Activated naive CD8-positive, alpha-beta T cell treated with anti-CD3 and anti-CD28 coated beads, Interleukin-2, amount 10 ng/mL, durations not matched to agents 7 days and 5 days (primary cell): Measurements from ENCODE around the gene TSPO. TPM values are rescaled to one million over a fixed set of nuclear protein-coding genes. Genes with fewer than 3 reads are reported as not detected.

Source experiments
- ATAC-seq: fragments of 150-1000 bp; cut with Tn5 transposase; one replicate; pipeline ENCODE4 v1.10.0; 2021; ENCODE audit warnings: low read depth, moderate library complexity
- POLR2A ChIA-PET: fragments of 350-600 bp; sonication (Branson Sonifier 250); formaldehyde crosslinking; loops from one replicate; lab custom pipeline; 2021; ENCODE audit warnings: antibody characterized with exemption; lab: Charles Lee
- DNase-seq: peaks from one replicate; pipeline ENCODE4 v3.0.0; 2021
- H3K27ac Mint-ChIP-seq: one replicate; pipeline ENCODE4 v1.8.0; 2022; ENCODE audit warnings: mild to moderate bottlenecking, mixed read lengths
- H3K27me3 Mint-ChIP-seq: one replicate; pipeline ENCODE4 v1.8.0; 2022; ENCODE audit warnings: mild to moderate bottlenecking, moderate library complexity, mixed read lengths
- H3K36me3 Mint-ChIP-seq: one replicate; pipeline ENCODE4 v1.8.0; 2021; ENCODE audit warnings: mild to moderate bottlenecking, mixed read lengths
- H3K4me1 Mint-ChIP-seq: one replicate; pipeline ENCODE4 v1.8.0; 2021; ENCODE audit warnings: mixed read lengths
- H3K4me3 Mint-ChIP-seq: one replicate; pipeline ENCODE4 v1.8.0; 2022; ENCODE audit warnings: mild to moderate bottlenecking, moderate library complexity, mixed read lengths
- H3K9me3 Mint-ChIP-seq: one replicate; pipeline ENCODE4 v1.8.0; 2021; ENCODE audit warnings: mixed read lengths
- total RNA-seq, 2 experiments: library from RNA; stranded (reverse); gene quantifications; one replicate each; pipeline ENCODE4 v1.2.3, GENCODE V29; 2021

The TSPO gene
- total RNA-seq, 2 experiments from 2014 or later: 107 to 116 TPM

DNA sequence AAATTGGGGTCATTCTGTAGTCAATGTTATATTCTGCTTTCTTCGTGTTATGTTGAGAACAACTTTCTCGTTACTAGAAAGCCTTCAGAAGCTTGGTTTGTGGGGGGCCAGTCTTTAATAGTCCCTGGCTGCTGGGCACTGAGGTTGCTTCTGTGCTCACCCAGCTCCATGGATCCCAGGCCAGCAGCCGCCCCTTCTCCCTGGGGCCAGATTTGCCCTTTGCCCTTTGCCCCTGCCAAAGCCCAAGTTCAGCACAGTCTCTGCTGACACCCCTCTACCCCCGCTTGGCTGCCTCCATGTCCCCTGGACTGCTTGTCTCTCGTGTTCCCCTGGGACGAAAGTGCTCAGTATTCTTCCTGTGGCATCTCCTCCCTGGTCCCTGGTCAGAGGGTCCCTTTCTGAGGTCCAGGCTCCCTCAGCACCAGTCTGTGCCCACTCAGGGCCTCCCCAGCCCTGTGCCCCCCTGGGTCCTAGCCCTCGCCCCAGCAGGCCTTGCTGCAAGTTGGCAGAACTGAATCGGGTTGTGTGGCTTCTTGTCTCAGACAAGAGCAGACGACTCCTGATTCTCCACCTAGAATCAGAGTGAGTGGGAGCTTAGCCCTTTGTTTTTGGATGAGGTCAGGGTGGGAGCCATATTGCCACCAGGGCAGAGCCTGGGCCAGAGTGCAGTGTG lies 6.7 kb downstream of the TSPO start:
- Mint-ChIP-seq H3K9me3 (no peaks in the 10 kb centered on the region), H3K36me3 (no peaks in the 10 kb centered on the region), H3K4me3 (no peak overlapping the region), H3K27me3 (no peaks in the 10 kb centered on the region), H3K4me1 (peaks cover under 1% of the 10 kb centered on the region), H3K27ac (no peak overlapping the region)
- POLR2A ChIA-PET: interaction anchor here (0.6 kb wide), 1 partner anchor 8 kb away, joined by 3 read pairs; no protein-coding TSS in a partner anchor
- ATAC-seq (no peak), DNase-seq (no peak)

DNA sequence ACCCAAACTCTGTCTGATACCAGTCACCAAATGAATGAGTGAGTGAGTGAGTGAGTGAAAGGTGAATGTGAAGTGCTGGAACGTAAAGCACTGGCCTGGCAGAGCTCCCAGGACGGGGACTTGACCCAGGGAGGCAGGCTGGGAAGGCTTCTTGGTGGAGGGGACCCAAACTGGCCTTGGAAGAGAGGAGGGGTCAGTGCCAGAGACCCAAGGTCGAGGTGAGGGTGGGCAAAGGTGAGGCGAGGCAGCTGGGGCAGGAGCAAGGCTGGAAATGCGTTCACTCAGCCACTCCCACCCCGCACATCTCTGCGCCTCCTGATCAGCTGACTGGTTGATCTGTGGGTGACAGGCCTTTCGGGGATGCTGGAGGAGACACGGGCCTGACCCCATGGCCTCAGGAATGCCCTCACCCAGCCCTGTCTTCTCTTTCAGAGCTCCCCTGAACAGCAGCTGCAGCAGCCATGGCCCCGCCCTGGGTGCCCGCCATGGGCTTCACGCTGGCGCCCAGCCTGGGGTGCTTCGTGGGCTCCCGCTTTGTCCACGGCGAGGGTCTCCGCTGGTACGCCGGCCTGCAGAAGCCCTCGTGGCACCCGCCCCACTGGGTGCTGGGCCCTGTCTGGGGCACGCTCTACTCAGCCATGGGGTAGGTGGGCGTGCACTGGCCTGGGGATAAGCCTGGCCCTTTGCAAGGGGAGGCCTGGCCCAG lies 7.6 kb downstream of the TSPO start:
- Mint-ChIP-seq H3K27ac (no peak overlapping the region), H3K9me3 (no peaks in the 10 kb centered on the region), H3K27me3 (no peaks in the 10 kb centered on the region), H3K4me1 (peaks cover under 1% of the 10 kb centered on the region), H3K36me3 (no peaks in the 10 kb centered on the region), H3K4me3 (no peak overlapping the region)
- DNase-seq (no peak), ATAC-seq (no peak)
- POLR2A ChIA-PET: interaction anchor here (0.6 kb wide), 1 partner anchor 9 kb away, joined by 3 read pairs; no protein-coding TSS in a partner anchor

DNA sequence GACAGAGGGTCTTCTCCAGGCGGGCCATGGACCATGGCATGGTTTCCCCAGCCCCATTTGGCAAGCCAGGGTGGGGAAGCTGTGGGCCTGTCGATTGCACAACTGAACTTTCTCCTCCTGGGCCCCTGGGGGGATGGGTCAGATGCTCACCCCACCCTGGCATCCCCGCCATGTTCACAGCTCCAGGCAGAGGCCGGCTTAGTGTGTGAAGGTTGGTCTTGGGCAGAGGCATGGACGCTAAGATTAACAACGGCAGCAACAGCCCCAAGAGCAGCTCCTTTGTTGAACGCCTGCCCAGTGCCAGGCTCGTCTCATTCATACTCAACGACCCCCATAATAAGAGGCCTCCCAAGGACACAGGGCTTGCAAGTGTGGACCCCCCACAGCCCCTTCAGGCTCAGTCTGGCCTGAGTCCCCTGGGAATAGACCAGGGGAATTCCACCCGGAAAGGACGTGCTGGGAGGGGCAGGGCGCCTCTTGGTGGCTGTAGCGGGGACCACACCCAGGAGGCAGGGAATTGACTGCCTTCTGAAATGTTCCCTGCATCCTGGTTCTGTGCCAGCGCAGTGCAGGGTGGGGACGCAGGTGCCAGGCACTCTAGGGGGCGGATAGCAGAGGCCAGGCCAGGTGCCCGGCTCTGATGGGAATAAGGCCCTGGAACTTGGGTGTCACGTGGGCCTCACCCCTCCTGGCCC lies 8.3 kb downstream of the TSPO start:
- no peak for ATAC-seq
- Mint-ChIP-seq H3K4me3 (no peak overlapping the region), H3K9me3 (no peaks in the 10 kb centered on the region), H3K4me1 (peaks cover 2% of the 10 kb centered on the region), H3K27me3 (no peaks in the 10 kb centered on the region), H3K36me3 (no peaks in the 10 kb centered on the region), H3K27ac (no peak overlapping the region)
- DNase-seq: no peak
- POLR2A ChIA-PET: no interaction called here

DNA sequence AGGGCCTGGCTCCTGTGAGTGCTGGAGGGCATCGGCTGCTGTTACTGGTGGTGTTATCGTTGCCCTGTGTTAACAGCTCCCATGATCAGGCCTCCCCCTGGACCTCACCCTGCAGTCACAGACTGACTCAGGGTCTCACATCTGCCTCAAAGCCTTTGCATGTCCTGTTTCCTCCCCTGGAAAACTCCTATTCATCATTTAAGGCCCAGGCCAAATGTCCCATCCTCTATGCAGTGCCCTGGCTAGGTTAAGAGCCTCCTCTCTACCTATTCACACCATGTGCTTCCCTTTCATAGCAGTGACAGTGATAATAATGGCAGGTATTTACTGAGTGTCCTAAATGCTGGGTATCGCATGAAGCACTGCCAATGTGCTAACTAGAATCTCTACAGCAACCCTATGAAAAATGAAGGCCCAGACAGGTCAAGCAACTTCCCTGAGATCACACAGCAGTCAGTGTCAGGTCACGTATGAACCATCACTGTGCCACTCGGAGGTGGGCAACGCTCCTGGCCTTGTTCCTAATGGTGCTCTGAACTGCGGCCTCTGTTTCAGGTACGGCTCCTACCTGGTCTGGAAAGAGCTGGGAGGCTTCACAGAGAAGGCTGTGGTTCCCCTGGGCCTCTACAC lies 9.3 kb downstream of the TSPO start:
- Mint-ChIP-seq H3K9me3 (no peaks in the 10 kb centered on the region), H3K27ac (no peak overlapping the region), H3K4me1 (peaks cover 2% of the 10 kb centered on the region), H3K4me3 (no peak overlapping the region), H3K27me3 (no peaks in the 10 kb centered on the region), H3K36me3 (no peaks in the 10 kb centered on the region)
- POLR2A ChIA-PET: no interaction called here
- DNase-seq (no peak), ATAC-seq (no peak)

DNA sequence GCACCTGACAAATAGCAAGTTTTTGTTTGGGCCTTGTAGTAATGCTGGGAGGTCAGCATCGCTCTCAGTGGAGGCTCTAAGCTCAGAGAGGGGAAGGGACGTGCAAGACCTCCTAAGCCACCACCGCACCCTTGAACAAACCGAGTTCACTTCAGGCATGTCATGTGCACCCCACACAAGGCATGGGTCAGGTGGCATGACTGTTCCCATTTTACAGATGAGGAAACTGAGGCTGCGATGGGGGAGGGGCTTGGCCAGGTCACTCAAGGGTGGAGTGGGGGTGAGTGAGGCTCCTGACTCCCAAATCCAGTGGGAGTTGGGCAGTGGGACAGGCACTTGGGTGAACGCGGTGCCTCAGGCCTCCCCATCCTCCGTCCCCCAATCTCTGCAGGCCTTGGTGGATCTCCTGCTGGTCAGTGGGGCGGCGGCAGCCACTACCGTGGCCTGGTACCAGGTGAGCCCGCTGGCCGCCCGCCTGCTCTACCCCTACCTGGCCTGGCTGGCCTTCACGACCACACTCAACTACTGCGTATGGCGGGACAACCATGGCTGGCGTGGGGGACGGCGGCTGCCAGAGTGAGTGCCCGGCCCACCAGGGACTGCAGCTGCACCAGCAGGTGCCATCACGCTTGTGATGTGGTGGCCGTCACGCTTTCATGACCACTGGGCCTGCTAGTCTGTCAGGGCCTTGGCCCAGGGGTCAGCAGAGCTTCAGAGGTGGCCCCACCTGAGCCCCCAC lies 11.2 kb downstream of the TSPO start:
- H3K36me3 Mint-ChIP-seq: no peaks in the 10 kb centered on the region
- H3K9me3 Mint-ChIP-seq: no peaks in the 10 kb centered on the region
- no peak overlapping the region for H3K4me3 Mint-ChIP-seq
- DNase-seq (no peak), ATAC-seq (no peak)
- peaks cover 2% of the 10 kb centered on the region for H3K4me1 Mint-ChIP-seq
- no peaks in the 10 kb centered on the region for H3K27me3 Mint-ChIP-seq
- no peak overlapping the region for H3K27ac Mint-ChIP-seq
- POLR2A ChIA-PET: no interaction called here

DNA sequence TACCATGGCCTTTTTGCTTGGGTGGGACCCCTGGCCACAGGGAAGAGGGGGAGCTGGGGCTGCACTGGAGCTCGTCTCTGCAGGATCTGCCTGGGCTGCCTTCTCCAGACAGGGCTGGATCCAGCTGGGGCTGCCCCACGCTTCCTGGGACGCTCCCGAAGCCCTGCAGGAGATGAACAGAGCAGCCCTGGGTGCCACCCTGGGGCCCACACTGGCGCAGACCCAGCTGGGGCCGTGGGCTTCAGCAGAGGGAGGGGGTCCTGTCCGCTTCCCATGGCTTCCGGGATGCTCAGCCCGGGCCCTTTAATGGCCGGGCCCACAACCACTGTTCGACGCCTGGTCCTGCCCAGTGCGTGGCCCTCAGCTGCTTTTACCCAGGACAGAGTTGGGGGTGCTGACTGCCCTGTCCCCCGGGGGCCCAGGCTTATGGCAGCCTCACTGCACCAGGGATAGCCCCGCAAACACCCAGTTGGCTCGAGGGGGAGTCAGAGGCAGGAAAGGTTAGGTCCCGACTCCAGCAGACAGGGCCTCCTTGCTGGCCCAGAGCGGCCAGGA lies 12.0 kb downstream of the TSPO start:
- DNase-seq (no peak), ATAC-seq (no peak)
- no peaks in the 10 kb centered on the region for H3K27me3 Mint-ChIP-seq
- H3K9me3 Mint-ChIP-seq: no peaks in the 10 kb centered on the region
- H3K36me3 Mint-ChIP-seq: no peaks in the 10 kb centered on the region
- no peak overlapping the region for H3K4me3 Mint-ChIP-seq
- H3K4me1 Mint-ChIP-seq: peaks cover 2% of the 10 kb centered on the region
- POLR2A ChIA-PET: no interaction called here
- H3K27ac Mint-ChIP-seq: no peak overlapping the region

DNA sequence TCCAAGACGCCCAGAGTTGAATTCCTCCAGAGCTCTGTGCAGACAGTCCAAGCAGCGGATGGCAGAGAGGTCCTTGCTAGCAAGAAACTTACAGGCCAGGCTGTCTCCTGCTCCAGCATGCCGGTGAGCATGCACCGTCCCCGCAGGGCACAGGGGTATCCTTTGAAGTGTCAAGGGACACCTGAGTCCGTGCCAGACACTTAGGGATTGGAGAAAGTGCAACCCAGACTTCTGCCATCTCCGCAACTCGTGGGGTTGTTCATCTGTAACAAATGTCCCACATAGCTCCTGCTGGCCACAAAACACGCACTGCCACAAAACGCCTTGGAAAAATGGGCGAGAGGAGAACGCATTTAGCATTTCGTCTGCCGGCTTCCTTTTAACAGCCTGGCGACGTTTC lies 13.3 kb downstream of the TSPO start:
- ATAC-seq (no peak), DNase-seq (no peak)
- Mint-ChIP-seq H3K27ac (no peak overlapping the region), H3K27me3 (no peaks in the 10 kb centered on the region), H3K36me3 (no peaks in the 10 kb centered on the region), H3K9me3 (no peaks in the 10 kb centered on the region), H3K4me3 (no peak overlapping the region), H3K4me1 (peaks cover 2% of the 10 kb centered on the region)
- POLR2A ChIA-PET: no interaction called here

DNA sequence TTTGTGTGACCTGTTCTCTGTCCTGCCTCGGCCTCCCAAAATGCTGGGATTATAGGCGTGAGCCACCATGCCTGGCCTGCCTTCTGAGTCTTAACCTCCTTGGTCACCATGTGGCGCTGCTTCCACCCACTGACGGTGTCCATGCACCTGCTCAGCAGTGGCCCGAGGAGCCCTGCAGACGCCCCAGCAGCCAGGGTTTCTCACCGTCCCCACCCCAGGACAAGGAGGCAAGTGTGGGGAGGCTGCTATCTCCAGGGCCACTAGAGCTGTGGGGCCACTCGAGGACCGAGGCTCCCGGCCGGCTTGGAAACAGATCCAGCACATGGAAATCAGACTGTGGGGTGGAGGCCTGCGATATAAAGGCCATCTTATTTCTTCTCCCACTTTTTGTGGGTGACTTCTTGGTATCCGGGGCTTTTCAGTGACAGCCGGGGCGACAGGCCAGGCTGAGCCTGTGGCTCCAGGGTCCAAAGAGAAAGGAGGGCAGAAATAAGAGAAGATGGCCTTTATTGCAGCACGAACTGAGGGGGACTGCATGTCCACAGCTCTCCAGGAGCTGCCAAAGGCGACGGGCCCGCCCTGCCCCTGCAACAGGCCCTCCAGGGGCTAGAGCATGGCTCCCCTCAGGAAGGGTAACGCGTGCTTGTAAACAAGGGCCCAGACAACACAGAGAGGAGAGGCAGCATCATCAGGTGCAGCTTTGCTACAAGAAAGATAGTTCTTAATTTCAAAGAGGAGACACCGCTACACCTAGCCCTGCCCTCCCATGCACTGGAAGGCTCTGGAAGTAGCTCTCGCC lies 15.0 kb downstream of the TSPO start:
- Mint-ChIP-seq H3K4me1 (peaks cover 6% of the 10 kb centered on the region), H3K27ac (no peak overlapping the region), H3K36me3 (no peaks in the 10 kb centered on the region), H3K4me3 (no peak overlapping the region), H3K27me3 (no peaks in the 10 kb centered on the region), H3K9me3 (no peaks in the 10 kb centered on the region)
- POLR2A ChIA-PET: no interaction called here
- DNase-seq: no peak
- ATAC-seq: no peak

DNA sequence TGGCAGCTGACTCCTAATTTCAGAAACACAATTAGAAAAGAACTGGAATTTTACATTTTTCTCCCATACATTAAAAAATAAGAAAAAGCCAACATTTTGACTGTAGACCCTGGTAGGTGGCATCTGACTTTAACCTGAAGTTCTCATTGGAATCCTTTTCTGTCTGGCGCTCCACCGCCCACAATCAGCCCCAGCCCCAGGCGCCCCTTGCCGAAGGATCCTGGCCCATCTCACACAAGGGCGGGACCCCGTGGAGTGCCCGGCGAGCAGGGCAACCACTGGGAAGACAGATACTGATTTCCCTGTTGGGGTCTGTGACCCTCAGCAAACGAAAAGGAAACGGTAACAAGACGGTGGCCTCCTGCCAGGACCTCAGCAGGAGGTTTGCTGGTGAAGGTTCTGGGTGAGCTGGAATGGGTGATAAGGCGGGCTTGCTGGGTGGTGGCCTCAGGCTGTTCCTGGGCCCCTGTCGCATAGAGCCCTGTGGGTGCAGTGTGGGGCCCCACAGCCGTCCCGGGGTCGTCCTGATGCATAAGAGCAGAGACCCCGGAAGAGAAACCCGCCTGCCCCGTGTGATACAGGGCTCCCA lies 15.7 kb downstream of the TSPO start:
- DNase-seq (no peak), ATAC-seq (no peak)
- peaks cover 7% of the 10 kb centered on the region for H3K4me1 Mint-ChIP-seq
- H3K4me3 Mint-ChIP-seq: no peak overlapping the region
- no peaks in the 10 kb centered on the region for H3K27me3 Mint-ChIP-seq
- H3K9me3 Mint-ChIP-seq: no peaks in the 10 kb centered on the region
- no peaks in the 10 kb centered on the region for H3K36me3 Mint-ChIP-seq
- POLR2A ChIA-PET: no interaction called here
- no peak overlapping the region for H3K27ac Mint-ChIP-seq

DNA sequence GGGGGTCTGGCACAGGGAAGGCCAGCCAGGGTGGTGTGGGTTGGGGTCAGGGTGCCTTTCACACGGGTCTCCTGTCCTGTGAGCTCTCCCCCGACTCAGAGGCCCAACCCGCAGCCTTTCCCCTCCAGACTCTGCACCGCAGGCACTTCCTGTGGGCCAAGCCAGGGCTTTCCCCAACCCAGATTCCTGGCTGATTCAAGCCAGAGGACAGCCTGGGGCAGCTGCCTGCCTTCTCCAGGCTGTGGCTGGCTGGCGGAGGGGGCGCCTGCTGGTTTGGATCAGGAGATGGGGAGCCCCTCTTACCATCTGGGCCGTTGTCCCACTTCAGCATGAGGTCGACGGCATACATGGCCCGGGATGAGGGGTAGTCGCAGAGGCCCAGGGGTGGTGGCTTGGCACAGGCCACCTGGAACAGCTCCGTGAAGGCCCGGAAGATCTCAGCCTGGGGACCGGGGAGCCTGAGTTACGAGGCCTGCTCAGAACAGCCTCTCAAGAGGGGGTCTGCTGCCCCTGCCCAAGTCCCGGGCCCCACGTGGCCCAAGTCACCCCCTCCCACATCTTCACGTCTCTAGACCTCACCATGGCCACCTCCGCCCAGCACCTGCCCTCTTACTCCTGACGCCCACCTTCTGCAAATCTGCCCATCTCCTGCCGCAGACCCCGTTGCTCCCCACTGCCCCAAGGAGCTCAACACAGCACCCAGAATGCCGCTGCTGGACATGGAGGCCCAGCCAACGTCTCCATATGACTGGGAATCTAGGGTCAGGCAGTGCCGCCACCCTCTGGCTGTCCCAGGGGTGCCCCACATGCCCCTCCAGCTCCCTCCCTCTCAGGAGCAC lies 17.3 kb downstream of the TSPO start:
- H3K36me3 Mint-ChIP-seq: peaks cover 2% of the 10 kb centered on the region
- no peak overlapping the region for H3K27ac Mint-ChIP-seq
- H3K4me1 Mint-ChIP-seq: peaks cover 7% of the 10 kb centered on the region
- POLR2A ChIA-PET: no interaction called here
- H3K9me3 Mint-ChIP-seq: no peaks in the 10 kb centered on the region
- H3K27me3 Mint-ChIP-seq: no peaks in the 10 kb centered on the region
- DNase-seq (no peak), ATAC-seq (no peak)
- no peak overlapping the region for H3K4me3 Mint-ChIP-seq

DNA sequence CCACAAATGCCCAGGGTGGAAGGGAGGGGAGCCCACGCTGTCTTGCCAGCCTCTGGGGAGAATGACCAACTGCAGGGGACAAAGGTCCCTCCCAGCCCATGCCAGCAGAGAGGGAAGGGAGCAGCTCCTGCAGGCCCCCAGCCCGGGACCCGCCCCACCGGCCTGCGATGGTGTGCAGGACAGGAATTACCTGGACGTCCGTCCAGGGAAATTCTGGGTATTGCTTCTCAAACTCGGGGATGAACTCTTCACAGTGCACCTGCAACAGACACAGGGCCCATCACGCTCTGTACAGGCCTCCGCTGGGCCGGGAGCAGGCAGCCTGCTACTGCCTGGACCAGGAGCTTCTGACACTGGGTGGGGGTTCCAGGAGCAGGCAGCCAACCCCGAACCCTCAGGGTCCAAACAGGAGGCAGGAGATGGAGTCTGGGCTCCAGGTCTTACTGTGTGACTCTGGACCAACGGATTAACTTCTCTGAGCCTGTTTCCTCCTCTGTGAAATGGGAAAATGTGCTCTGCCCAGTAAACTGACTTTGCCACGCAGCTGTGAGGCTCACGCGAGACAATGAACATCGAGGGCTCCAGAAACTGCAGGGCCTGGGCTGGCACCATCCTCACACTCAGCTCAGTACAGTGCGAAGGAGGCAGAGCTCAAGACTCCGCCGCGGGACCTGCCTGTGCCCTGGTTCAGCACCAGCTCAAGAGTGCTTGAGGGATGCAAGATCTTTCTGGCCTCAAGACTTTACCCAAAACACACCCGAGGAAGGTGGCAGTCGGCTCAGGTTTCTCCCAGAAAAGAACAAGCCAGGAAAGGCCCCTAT lies 18.2 kb downstream of the TSPO start:
- H3K4me1 Mint-ChIP-seq: peaks cover 6% of the 10 kb centered on the region
- DNase-seq (no peak), ATAC-seq (no peak)
- no peak overlapping the region for H3K27ac Mint-ChIP-seq
- no peak overlapping the region for H3K4me3 Mint-ChIP-seq
- H3K27me3 Mint-ChIP-seq: no peaks in the 10 kb centered on the region
- peaks cover 2% of the 10 kb centered on the region for H3K36me3 Mint-ChIP-seq
- H3K9me3 Mint-ChIP-seq: no peaks in the 10 kb centered on the region
- POLR2A ChIA-PET: no interaction called here
